ENCODE results near the gene WDR88.
"Not testable (repeated sequence)": the region's sequence is repeated elsewhere in the genome, so short reads cannot be mapped to it uniquely, and the experiment has no call there.

The WDR88 gene

DNA sequence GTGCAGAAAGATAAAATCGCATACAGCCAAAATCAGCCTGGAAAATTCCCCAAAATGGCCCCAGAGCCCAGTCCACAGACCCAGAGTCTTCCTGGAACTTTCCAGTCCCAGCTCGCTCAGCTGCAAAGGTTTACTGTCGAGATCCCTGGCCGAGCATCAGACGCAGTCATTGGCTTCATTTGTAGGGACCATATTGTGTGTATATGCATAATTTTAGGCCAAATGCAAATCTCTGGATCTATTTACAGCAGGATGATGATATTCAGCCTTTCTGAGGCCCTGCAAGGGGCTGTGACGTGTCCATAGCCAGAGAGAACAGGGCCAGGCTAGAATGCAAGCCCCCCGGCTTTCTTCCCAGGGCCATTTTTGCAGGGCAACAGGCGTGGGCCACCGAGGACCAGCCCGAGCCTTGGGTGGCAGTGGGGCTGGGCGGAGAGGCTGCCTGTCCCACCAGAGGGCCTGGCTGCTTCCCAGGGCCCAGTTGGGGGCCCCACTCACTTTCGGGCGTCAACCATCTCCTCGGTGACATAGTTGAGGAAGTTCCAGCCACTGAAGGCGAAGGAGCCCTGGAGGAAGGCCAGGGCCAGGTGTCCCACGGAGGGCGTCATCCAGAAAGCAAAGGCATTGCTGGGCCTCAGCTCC lies 80.0 kb downstream of the WDR88 start:
- no peak for DNase-seq (ENCODE audit: low spot score)

DNA sequence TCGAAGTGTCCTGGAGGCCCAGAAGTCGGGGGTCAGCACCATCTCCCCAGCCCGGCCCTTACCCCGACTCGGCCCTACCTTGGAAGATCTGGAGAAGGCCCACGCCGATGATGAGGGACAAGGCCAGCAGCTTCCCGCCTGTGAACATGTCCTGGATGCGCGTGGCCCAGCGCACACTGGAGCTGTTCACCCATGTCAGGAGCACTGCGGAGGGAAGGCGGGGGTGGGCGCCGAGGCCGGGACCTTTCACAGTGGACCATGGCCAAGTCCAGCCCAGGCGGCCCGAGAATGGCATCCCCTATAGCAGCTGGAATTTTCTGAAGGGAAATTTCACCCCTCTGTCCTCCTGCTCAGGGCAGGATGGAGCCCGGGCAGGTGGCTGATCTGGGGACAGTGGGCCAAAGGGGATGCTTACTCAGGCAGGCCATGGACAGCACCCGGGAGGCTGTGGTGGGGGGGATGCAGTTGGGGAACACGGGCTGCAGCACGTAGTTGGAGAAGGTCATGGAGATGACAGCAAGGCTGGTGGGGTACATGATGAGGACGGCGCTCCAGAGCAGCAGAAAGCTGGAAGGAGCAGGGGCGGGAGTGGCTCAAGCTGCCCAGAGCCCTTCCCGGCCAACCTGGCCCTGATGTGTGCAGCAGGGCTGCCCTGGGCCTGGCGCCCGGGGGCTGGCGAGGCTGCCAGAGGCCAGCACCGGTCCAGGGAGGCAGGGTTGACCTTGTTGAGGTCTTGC lies 80.7 kb downstream of the WDR88 start:
- no peak for DNase-seq (ENCODE audit: low spot score)

GRCh38 chr19:33214596-33214995 lies 82.7 kb downstream of the WDR88 start:
- DNase-seq (ENCODE audit: low spot score): peak; percentile 33

DNA sequence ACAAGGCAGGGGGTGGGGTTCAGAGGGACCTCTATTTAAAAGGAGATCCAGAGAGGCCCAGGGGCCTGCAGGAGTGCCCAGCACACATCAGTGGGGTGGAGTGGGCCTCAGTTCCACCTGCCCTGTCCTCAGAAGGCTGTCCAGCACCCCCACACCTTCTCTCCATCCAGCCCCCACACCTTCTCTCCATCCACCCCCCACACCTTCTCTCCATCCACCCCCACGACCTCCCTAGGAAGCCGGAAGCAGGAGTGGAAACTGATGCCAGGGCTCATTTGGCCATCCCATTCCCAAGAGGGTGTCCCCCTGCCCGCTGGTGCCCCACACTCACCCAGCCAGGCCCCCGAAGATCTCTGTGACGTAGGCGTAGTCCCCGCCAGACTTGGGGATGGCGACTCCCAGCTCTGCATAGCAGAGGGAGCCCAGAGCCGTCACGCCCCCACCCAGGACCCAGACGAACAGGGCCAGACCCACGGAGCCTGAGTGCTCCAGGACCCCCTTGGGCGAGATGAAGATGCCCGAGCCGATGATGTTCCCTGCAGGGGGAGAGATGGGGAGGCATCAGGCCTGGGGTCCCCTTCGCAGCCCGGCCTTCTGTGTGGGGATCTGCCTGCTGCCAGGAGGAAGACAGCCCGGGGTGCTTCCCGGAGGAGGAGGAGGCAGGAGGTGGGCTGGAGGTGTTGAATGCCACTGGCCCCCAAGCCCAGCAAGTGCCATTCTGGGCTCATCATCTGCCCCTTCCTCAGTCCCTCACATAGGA lies 83.7 kb downstream of the WDR88 start:
- DNase-seq (ENCODE audit: low spot score): no peak

- no peak for DNase-seq (ENCODE audit: low spot score)
These were observed 84.4 kb downstream of the WDR88 start for GRCh38 chr19:33216198-33216830.

DNA sequence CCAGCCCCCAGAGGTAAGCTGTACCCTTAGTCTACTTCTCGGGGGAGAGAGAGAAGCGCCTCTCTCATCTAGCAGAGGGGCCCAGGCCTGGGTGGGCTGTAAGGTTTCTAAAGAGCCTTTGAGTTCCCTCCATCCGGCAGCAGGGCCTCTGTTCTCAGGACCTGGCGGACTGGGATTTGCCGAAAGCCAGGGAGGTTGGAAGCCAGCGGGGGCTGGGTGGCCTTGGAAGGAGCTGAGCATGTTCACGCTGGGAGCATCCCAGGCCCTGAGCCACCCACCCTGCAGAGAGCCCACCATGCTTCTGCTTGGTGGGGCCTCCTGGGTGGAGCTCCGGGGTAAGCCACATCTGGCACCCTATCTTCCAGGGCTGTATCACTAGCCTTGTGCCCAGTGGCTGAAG lies 86.0 kb downstream of the WDR88 start:
- no peak for DNase-seq (ENCODE audit: low spot score)

DNA sequence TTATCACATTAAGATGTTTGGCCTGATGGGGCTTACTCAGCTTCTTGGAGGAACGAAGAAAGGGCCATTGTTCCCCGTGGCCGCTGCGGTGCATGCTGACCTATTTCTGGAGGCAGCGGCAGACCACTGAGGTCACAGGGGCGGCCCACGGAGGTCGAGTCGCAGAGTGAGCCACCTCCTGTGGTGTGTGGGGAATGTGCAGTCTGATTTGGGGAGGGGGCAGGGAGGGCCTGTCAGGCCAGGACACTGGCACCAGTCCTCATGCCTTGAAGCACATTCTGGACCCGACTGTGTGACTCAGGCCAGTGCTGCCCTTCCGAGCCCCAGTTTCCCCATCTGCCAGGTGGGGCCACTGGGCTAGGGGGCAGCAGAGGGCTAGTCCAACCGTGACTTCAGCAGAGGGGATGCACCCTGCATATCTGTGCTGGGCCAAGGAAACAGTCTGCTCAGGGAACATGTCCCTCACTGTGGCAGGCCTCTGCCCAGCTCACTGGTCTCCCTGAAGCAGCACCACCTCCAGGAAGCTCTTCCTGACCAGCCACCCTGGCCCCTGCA lies 87.4 kb downstream of the WDR88 start:
- DNase-seq (ENCODE audit: low spot score): peak; percentile 49

DNA sequence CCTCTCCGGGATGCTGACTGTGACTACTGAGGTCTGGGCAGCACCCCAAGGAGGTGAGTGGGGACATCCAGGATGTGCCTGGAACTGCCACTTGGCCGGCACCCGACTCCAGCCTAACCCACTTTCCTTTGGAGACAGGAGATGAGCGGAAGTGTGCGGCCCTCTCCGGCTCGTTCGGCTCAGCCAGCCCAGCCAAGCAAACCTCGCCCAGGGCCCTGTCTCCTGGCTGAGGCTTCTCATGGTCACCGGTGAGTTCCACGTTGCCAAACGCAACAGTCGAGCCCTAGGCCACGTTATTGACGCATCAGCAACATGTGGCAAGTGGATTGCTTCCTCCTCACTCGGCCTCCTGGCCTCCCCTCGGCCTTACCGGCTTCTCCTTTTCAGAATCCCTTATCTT lies 88.2 kb downstream of the WDR88 start:
- DNase-seq (ENCODE audit: low spot score): no peak

DNA sequence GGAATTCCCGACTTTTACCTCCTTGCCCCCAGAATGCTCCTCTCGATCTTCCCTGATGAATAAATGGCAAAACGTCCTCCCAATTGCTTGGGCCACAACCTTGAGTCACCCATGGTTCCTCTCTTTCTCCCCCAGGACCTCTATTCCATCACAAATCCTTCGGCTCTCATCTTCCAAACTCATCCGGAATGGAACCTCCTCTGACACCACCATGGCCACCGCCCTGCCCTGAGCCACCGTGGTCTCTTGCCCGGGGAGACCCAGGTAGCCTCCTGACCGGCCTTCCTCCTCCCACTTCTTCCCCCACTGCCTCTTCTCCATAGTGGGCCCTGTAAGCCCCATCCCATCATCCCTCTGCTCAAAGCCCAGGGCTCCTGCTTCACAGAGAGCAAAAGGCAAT lies 88.8 kb downstream of the WDR88 start:
- no peak for DNase-seq (ENCODE audit: low spot score)

DNA sequence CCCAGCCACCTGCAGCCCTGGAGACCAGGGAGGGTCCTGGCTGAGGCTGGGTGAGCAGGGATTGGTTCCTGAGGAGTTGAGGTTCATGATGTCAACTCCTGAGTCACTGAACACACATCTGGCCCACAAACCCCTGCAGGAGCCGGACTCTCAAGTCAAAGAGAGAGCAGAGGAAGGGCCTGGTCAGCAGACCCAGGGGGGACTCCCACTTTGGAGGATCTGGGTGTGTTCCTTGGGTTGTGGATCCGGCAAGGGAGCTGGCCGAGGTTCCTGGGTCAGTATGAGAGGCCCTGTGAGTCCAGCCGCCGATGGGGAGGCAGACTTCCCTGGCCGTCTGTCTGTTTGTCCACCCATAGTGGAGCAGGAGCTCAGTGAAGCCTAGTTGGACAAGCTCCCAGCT lies 89.7 kb downstream of the WDR88 start:
- no peak for DNase-seq (ENCODE audit: low spot score)

- not testable (repeated sequence) for DNase-seq (ENCODE audit: low spot score)
These were observed 90.3 kb downstream of the WDR88 start for GRCh38 chr19:33222255-33222654.

DNA sequence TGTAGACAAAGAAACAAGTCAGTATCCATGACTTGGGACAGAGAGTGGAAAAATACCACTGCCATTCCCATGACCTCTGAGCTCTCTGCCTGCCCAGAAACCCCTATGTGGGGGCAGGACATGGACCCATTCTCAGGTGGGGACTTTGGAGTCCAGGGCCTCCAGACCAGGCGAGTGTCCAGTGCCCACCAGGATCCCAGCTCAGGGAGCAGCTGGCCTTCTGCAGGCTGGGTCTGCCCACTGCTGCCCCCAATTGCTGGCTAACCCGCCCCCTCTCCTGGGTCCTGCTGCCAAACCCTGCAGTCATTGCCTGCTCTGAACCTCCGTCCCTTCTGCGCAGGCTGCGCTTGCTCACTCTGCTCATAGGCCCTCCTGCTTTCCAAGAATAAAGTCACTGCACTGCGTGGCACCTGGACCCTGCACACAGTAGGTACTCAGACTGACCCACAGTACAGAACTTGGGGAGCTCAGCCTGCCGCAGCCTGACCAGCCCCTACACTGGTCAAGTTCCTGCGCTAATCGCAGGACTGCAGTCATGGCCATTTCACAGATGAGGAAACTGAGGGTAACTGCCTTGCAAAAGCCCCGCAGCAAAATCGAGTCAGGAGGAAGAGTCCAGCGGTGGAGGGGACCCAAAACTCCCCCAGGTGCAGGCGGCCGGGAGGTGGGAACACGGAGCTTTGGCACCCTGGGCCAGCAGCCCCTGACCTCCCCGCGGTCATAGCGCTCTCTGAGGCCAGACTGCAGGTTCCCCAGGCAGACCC lies 93.0 kb downstream of the WDR88 start:
- no peak for DNase-seq (ENCODE audit: low spot score)

Measured in SW480 (cell line).